Sigmoid colon (tissue), 4 donors: ENCODE data around the gene VPS13C.

Experiments
- POLR2A ChIP-seq, 2 donors: fragments of 450-650 bp; IDR thresholded peaks; one replicate each; pipeline ENCODE4 v1.6.1; 2016; ENCODE audit warnings: antibody characterized with exemption in 2 of 2, mild to moderate bottlenecking in 2 of 2, moderate library complexity in 2 of 2
- POLR2AphosphoS5 ChIP-seq, 4 donors: sonication (generic); formaldehyde crosslinking; IDR thresholded peaks; one replicate each; pipeline ENCODE4 v1.6.1; 2017; ENCODE audit warnings: antibody characterized with exemption in 4 of 4
- TF ChIP-seq, protein P1 (sequence below), 4 experiments: fragments of 450-650 bp in 3 of 4; fragments of 200-600 bp in 1 of 4; IDR thresholded peaks; one replicate each; pipeline ENCODE4 v1.5.1; 2016 to 2019; ENCODE audit warnings: antibody characterized with exemption in 4 of 4, mild to moderate bottlenecking in 3 of 4, moderate library complexity in 2 of 4

DNA sequence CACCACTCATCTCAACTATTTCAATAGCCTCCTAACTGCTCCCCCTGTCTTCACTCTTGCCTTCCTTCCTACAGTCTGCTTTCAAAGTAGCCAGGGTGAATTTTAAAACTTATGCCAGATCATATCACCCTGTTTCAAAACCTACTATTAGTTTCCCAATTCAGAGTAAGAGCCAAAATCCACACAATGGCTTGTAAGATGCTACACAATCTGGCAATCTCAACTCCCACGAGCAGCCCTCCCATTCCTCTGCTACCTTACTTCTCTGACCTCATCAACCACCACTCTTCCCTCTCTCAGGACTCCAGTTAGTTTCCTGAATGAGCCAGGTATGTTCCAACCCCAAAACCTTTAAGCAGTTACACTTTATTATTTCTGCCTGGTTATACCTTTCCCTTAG lies 62.5 kb downstream of the VPS13C start:
- TF ChIP-seq, protein P1, sequence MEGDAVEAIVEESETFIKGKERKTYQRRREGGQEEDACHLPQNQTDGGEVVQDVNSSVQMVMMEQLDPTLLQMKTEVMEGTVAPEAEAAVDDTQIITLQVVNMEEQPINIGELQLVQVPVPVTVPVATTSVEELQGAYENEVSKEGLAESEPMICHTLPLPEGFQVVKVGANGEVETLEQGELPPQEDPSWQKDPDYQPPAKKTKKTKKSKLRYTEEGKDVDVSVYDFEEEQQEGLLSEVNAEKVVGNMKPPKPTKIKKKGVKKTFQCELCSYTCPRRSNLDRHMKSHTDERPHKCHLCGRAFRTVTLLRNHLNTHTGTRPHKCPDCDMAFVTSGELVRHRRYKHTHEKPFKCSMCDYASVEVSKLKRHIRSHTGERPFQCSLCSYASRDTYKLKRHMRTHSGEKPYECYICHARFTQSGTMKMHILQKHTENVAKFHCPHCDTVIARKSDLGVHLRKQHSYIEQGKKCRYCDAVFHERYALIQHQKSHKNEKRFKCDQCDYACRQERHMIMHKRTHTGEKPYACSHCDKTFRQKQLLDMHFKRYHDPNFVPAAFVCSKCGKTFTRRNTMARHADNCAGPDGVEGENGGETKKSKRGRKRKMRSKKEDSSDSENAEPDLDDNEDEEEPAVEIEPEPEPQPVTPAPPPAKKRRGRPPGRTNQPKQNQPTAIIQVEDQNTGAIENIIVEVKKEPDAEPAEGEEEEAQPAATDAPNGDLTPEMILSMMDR (IDR thresholded peaks at IDR 0.05): no peak
- no peak for TF ChIP-seq POLR2AphosphoS5 (IDR thresholded peaks at IDR 0.05)
- no peak for TF ChIP-seq POLR2A (IDR thresholded peaks at IDR 0.05)
